Chondrocyte (in vitro differentiated cells): Measurements from ENCODE around the gene ASRGL1. TPM values are rescaled to one million over a fixed set of nuclear protein-coding genes. Genes with fewer than 3 reads are reported as not detected.

ENCODE experiments used
- DNase-seq: peaks from one replicate; pipeline ENCODE4 v3.0.0; 2021; ENCODE audit warnings: mixed read lengths, low spot score
- H3K27ac Mint-ChIP-seq: one replicate; pipeline ENCODE4 v1.8.0; 2021; ENCODE audit warnings: mild to moderate bottlenecking, moderate library complexity, mixed read lengths; ENCODE audit not compliant: unreplicated experiment
- H3K27me3 Mint-ChIP-seq: 2 replicates; pipeline ENCODE4 v1.8.0; 2021; ENCODE audit warnings: low read depth, mixed read lengths
- H3K36me3 Mint-ChIP-seq: 2 replicates; pipeline ENCODE4 v1.8.0; 2021; ENCODE audit warnings: low read depth, mixed read lengths
- H3K4me1 Mint-ChIP-seq: 2 replicates; pipeline ENCODE4 v1.8.0; 2021; ENCODE audit warnings: low read depth, mild to moderate bottlenecking, mixed read lengths
- H3K4me3 Mint-ChIP-seq: one replicate; pipeline ENCODE4 v1.8.0; 2021; ENCODE audit warnings: mild to moderate bottlenecking, moderate library complexity, mixed read lengths; ENCODE audit not compliant: unreplicated experiment
- H3K9me3 Mint-ChIP-seq: 2 replicates; pipeline ENCODE4 v1.8.0; 2021; ENCODE audit warnings: low read depth, mixed read lengths
- CTCF ChIP-seq: fragments of 200-600 bp; sonication (generic); IDR thresholded peaks from 2 replicates; pipeline ENCODE4 v1.5.0; 2021; ENCODE audit warnings: antibody characterized with exemption, mild to moderate bottlenecking, moderate library complexity
- total RNA-seq: library from RNA; stranded (reverse); gene quantifications from 3 replicates; pipeline ENCODE4 v1.2.1, GENCODE V29; 2021

The ASRGL1 gene
- total RNA-seq, 1 donor from 2014 or later, result 6.0 TPM

- Mint-ChIP-seq H3K4me3 (no peak overlapping the region), H3K27ac (peak overlapping the region; percentile 80), H3K36me3 (no peaks in the 10 kb centered on the region), H3K27me3 (no peaks in the 10 kb centered on the region), H3K9me3 (no peaks in the 10 kb centered on the region), H3K4me1 (peaks cover 65% of the 10 kb centered on the region)
- no peak for DNase-seq
- no peak for TF ChIP-seq CTCF
Measured at GRCh38 chr11:62398011-62398994, 61.1 kb downstream of the ASRGL1 start.

GRCh38 chr11:62399172-62399877 is 62.1 kb downstream of the ASRGL1 start:
- no peaks in the 10 kb centered on the region for H3K27me3 Mint-ChIP-seq
- no peaks in the 10 kb centered on the region for H3K36me3 Mint-ChIP-seq
- no peak for DNase-seq
- TF ChIP-seq CTCF, result no peak
- no peaks in the 10 kb centered on the region for H3K9me3 Mint-ChIP-seq
- H3K27ac Mint-ChIP-seq, result peak overlapping the region; percentile 80
- H3K4me3 Mint-ChIP-seq, result no peak overlapping the region
- peaks cover 67% of the 10 kb centered on the region for H3K4me1 Mint-ChIP-seq

GRCh38 chr11:62399878-62400266 is 62.6 kb downstream of the ASRGL1 start:
- Mint-ChIP-seq H3K27me3 (no peaks in the 10 kb centered on the region), H3K9me3 (no peaks in the 10 kb centered on the region), H3K36me3 (no peaks in the 10 kb centered on the region), H3K27ac (peak overlapping the region; percentile 51), H3K4me3 (no peak overlapping the region), H3K4me1 (peaks cover 63% of the 10 kb centered on the region)
- no peak for DNase-seq
- TF ChIP-seq CTCF, result no peak

GRCh38 chr11:62400281-62400680 is 63.0 kb downstream of the ASRGL1 start:
- Mint-ChIP-seq H3K27ac (peak overlapping the region; percentile 51), H3K36me3 (no peaks in the 10 kb centered on the region), H3K4me3 (peak overlapping the region; percentile 16), H3K9me3 (no peaks in the 10 kb centered on the region), H3K27me3 (peaks cover 2% of the 10 kb centered on the region), H3K4me1 (peaks cover 59% of the 10 kb centered on the region)
- DNase-seq, result no peak
- TF ChIP-seq CTCF, result no peak

GRCh38 chr11:62400760-62401159 is 63.5 kb downstream of the ASRGL1 start:
- Mint-ChIP-seq H3K27ac (peak overlapping the region; percentile 51), H3K4me3 (peak overlapping the region; percentile 16)

More at GRCh38 chr11:62400760-62401159, 63.5 kb downstream of the ASRGL1 start:
- peak; percentile 62 for DNase-seq
- Mint-ChIP-seq H3K9me3 (no peaks in the 10 kb centered on the region), H3K27me3 (peaks cover 2% of the 10 kb centered on the region), H3K36me3 (no peaks in the 10 kb centered on the region), H3K4me1 (peaks cover 57% of the 10 kb centered on the region)
- TF ChIP-seq CTCF, result no peak
